Body of pancreas (tissue), 4 donors: ENCODE measurements around the gene STOX1. TPM values are rescaled to one million over a fixed set of nuclear protein-coding genes. Genes with fewer than 3 reads are reported as not detected.

ENCODE experiments used
- ATAC-seq: fragments of 150-250 bp; one replicate; pipeline ENCODE4 v1.9.1; 2016
- DNase-seq, 4 donors: peaks; one replicate each; pipeline ENCODE4 v3.0.0-alpha.2; 2019
- H3K27ac ChIP-seq, 4 donors: fragments of 200-600 bp; sonication (generic); 1 replicate in 3 of 4; 2 replicates in 1 of 4; pipeline versions ENCODE4 v1.5.1 to v1.6.1; 2016 to 2019; ENCODE audit warnings: mild to moderate bottlenecking in 1 of 4, mixed read lengths in 1 of 4, moderate library complexity in 1 of 4
- H3K27me3 ChIP-seq, 2 donors: fragments of 200-600 bp; sonication (generic); one replicate each; pipeline ENCODE4 v1.6.0; 2016; ENCODE audit warnings: mild to moderate bottlenecking in 1 of 2
- H3K36me3 ChIP-seq, 2 donors: fragments of 200-600 bp; sonication (generic); replicated peaks in 1 of 2; 2 replicates each; pipeline ENCODE4 v1.5.1; 2016; ENCODE audit warnings: low read depth in 2 of 2; ENCODE audit not compliant: insufficient read depth in 1 of 2
- H3K4me1 ChIP-seq: fragments of 200-600 bp; sonication (generic); one replicate; pipeline ENCODE4 v1.6.0; 2016
- H3K4me3 ChIP-seq, 2 donors: fragments of 200-600 bp; sonication (generic); 1 replicate in 1 of 2; 2 replicates in 1 of 2; pipeline ENCODE4 v1.5.1; 2016 to 2019
- H3K9me3 ChIP-seq, 3 donors: fragments of 200-600 bp; sonication (generic); 1 replicate in 2 of 3; 2 replicates in 1 of 3; pipeline ENCODE4 v1.5.1; 2016
- CTCF ChIP-seq, 7 experiments: fragments of 450-650 bp in 4 of 7; fragments of 200-600 bp in 3 of 7; sonication (generic) in 3 of 7; IDR thresholded peaks; one replicate each; pipeline ENCODE4 v1.5.1; 2016 to 2019; ENCODE audit warnings: antibody characterized with exemption in 7 of 7
- POLR2A ChIP-seq, 3 donors: fragments of 450-650 bp; IDR thresholded peaks; one replicate each; pipeline ENCODE4 v1.6.1; 2016; ENCODE audit warnings: antibody characterized with exemption in 3 of 3, mild to moderate bottlenecking in 2 of 3
- WGBS, 2 donors: methylation state at CpG; one replicate each; pipeline ENCODE4 v1.1.5; 2017; 5-methylcytosine and 5-hydroxymethylcytosine counted together
- intact Hi-C: fragments of 100-400 bp; cut with DNase I; formaldehyde crosslinking; loops from one replicate; pipeline ENCODE4 v1.15.1; 2023
- total RNA-seq, 2 donors: library from RNA; depleted of rRNA; stranded (reverse); fragments of >200 nt; gene quantifications; one replicate each; pipeline ENCODE4 v1.1.0, GENCODE V29; 2016

STOX1 gene
- total RNA-seq, 2 donors from 2014 or later = 2.1 to 4.0 TPM

GRCh38 chr10:68879628-68880027 lies 52.3 kb downstream of the STOX1 start:
- H3K27me3 ChIP-seq = no peaks in the 10 kb centered on the region

GRCh38 chr10:68880181-68880580 lies 52.9 kb downstream of the STOX1 start:
- H3K27me3 ChIP-seq = no peaks in the 10 kb centered on the region
- H3K27ac ChIP-seq = no peak overlapping the region
- 94 to 98% methylated on average over 4 of the region's 4 CpGs for WGBS, 2 donors
- H3K36me3 ChIP-seq = no peaks in the 10 kb centered on the region
- DNase-seq (no peak), ATAC-seq (no peak)
- H3K9me3 ChIP-seq = no peaks in the 10 kb centered on the region
- TF ChIP-seq CTCF (IDR thresholded peaks at IDR 0.05) (no peak), POLR2A (IDR thresholded peaks at IDR 0.05) (no peak)
- peaks cover 8% of the 10 kb centered on the region for H3K4me1 ChIP-seq
- H3K4me3 ChIP-seq = no peak overlapping the region
- intact Hi-C loops = no loop called here

More at GRCh38 chr10:68879628-68880027, 52.3 kb downstream of the STOX1 start:
- H3K9me3 ChIP-seq = no peaks in the 10 kb centered on the region
- intact Hi-C loops = no loop called here
- ATAC-seq (no peak), DNase-seq (no peak)
- 100% methylated on average over 2 of the region's 2 CpGs for WGBS, 2 donors
- TF ChIP-seq POLR2A (IDR thresholded peaks at IDR 0.05) = no peak
- TF ChIP-seq CTCF (IDR thresholded peaks at IDR 0.05) = no peak
- H3K36me3 ChIP-seq = no peaks in the 10 kb centered on the region
- no peak overlapping the region for H3K4me3 ChIP-seq
- peaks cover 8% of the 10 kb centered on the region for H3K4me1 ChIP-seq
- H3K27ac ChIP-seq = no peak overlapping the region

DNA sequence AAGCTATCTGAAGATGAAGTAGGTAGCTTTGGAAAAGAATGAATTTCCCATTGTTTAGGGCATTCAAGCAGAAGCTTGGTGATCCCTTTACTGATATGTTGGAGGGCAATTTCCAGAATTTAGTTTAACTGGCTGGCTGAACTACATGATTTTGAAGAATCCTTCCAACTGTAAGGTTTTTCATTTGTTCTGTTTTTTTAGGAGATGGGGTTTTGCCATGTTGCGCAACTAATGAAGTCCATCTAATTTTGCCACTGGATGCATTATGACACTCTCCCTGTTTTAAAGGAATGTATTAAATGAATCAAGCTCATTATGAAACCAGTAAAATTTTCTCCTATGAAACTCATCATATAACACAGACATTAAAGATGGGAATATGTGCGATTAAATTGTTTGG lies 67.7 kb downstream of the STOX1 start:
- intact Hi-C loops = no loop called here
- ATAC-seq (no peak), DNase-seq (no peak)
- Histone ChIP-seq H3K36me3 (no peaks in the 10 kb centered on the region), H3K27me3 (no peaks in the 10 kb centered on the region), H3K4me1 (peaks cover 2% of the 10 kb centered on the region), H3K27ac (no peak overlapping the region), H3K4me3 (no peak overlapping the region), H3K9me3 (no peaks in the 10 kb centered on the region)
- no peak for TF ChIP-seq POLR2A (IDR thresholded peaks at IDR 0.05)
- TF ChIP-seq CTCF (IDR thresholded peaks at IDR 0.05) = no peak
- WGBS, 2 donors = 96 to 98% methylated on average over 2 of the region's 2 CpGs

DNA sequence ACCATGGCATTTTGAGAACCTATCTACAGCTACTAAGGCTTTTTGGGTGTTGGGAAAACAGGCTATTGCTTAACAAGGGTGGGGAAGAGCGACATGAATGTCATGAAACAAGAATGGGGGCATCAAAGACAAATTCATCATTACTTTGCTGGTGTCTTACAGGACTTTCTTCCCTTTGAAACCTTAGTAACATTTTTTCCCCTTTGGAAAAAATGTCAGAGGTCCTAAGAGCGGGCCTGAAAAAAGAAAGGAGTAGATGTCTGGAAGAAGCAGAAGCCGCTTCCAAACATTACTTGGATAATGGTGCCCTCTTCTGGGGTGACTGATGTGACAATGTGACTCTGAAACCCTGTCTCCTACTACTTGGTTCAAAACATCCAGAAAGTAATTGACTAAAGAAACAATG lies 70.0 kb downstream of the STOX1 start:
- peaks cover 13% of the 10 kb centered on the region for H3K4me1 ChIP-seq
- 41 to 49% methylated on average over 3 of the region's 3 CpGs for WGBS, 2 donors
- H3K4me3 ChIP-seq = no peak overlapping the region
- H3K36me3 ChIP-seq = no peaks in the 10 kb centered on the region
- TF ChIP-seq POLR2A (IDR thresholded peaks at IDR 0.05) (no peak), CTCF (IDR thresholded peaks at IDR 0.05) (peak in 6 of 7 experiments; percentile 13 to 67 (median 48))
- H3K27me3 ChIP-seq = no peaks in the 10 kb centered on the region
- no peak overlapping the region for H3K27ac ChIP-seq
- ATAC-seq (no peak), DNase-seq (peak; percentile 34 to 63 (median 49))
- H3K9me3 ChIP-seq = no peaks in the 10 kb centered on the region
- intact Hi-C loops = no loop called here

GRCh38 chr10:68899186-68899745 lies 71.9 kb downstream of the STOX1 start:
- intact Hi-C loops = no loop called here

More at GRCh38 chr10:68899186-68899745, 71.9 kb downstream of the STOX1 start:
- Histone ChIP-seq H3K4me3 (no peak overlapping the region), H3K9me3 (no peaks in the 10 kb centered on the region), H3K27me3 (no peaks in the 10 kb centered on the region), H3K36me3 (no peaks in the 10 kb centered on the region), H3K27ac (no peak overlapping the region), H3K4me1 (peaks cover 28% of the 10 kb centered on the region)
- 79 to 81% methylated on average over 8 of the region's 8 CpGs for WGBS, 2 donors
- TF ChIP-seq CTCF (IDR thresholded peaks at IDR 0.05) (no peak), POLR2A (IDR thresholded peaks at IDR 0.05) (no peak)
- DNase-seq = no peak
- ATAC-seq = no peak
